NCI-H460 (cell line): ENCODE measurements around the gene ORAI1. TPM values are rescaled to one million over a fixed set of nuclear protein-coding genes. Genes with fewer than 3 reads are reported as not detected.
"Not testable (repeated sequence)": the region's sequence is repeated elsewhere in the genome, so short reads cannot be mapped to it uniquely, and the experiment has no call there.

Experiments used
- DNase-seq: peaks from one replicate; pipeline ENCODE4 v3.0.0-alpha.2; 2016; ENCODE audit warnings: low read depth; ENCODE audit errors: extremely low read depth
- polyA plus RNA-seq: library from polyadenylated mRNA; depleted of rRNA; stranded (reverse); fragments of >200 nt; gene quantifications from 2 replicates; pipeline ENCODE4 v1.2.3, GENCODE V29; 2014; cell fraction: nucleus; rRNA removed
- total RNA-seq: library from RNA; depleted of rRNA; stranded (reverse); fragments of >200 nt; shearing (Covaris generic); gene quantifications from 2 replicates; pipeline ENCODE4 v1.2.3, GENCODE V29; 2014; rRNA removed

Gene ORAI1
- total RNA-seq = 12.6 and 16.4 TPM in 2 replicates
- 11.5 and 17.2 TPM in 2 replicates for polyA plus RNA-seq

DNA sequence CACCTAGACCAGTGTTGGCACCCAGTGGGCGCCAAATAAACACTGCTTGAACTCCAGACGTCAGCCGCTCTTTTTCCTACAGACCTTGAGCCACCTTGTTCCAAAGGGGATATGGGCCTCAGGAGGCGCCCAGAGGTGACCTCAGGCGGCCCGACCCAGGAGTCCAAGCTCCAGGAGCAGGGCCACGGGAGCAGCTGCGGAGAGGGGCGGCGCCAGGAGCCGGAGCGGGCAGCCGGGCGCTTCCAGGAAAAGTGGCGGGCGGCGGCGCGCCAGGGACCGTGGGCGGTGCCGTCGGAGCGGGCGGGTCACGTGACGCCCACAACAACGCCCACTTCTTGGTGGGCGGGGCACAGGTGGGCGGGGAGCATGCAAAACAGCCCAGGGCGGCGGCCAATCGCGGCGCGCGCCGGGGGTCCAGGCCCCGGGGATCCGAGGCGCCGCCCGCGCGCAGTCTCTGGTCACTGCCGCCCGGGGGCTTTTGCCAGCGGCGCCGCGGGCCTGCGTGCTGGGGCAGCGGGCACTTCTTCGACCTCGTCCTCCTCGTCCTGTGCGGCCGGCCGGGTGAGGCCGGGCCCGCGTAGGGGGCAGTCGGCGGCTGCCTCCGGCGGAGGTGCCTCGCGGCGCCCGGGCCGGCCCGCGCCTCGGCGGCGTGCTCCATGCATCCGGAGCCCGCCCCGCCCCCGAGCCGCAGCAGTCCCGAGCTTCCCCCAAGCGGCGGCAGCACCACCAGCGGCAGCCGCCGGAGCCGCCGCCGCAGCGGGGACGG, at the start of gene ORAI1:
ORAI1 (plus strand) TSS at position 444 of the 766 bp plus-strand sequence.
- DNase-seq = peak; percentile 93

GRCh38 chr12:121576851-121577391, 49.4 kb upstream of the ORAI1 start:
- DNase-seq = no peak

DNA sequence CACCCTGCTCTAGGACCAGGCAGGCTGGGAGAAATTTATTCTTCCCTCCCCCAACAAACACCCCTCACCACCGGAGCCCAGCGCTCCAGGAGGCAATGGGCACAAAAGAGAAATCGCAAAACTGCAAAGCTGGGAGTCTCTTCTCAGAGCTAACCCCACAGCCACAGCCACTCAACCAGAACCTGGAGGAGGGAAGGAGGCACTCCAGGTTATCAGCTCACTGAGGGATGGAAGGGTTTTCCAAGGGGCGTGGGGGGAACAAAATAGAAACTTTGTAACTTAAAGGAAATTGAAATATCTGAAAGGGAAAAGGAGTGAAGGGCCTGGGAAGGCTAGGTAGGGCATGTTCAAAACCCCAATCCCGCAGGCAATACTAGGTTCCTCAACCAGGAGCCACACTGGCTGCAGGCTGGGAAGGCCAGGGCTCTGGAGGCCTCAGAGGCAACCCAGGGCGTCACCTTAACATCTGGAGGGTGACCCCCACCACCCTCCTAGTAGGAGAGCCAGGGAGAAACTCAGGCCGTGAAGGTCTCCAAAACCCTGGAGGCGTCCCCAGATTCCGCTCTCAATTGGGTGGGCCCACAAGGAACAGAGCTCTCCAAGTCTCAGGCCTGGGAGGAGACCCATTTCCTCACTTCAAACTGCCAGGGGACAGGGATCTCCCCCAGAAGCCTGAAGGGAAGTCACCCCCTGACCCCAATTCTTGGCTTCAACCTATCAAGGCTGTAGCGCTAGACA, 48.7 kb upstream of the ORAI1 start:
- no peak for DNase-seq

GRCh38 chr12:121578230-121579189, 47.8 kb upstream of the ORAI1 start:
- DNase-seq = no peak

- DNase-seq = no peak
Observed at GRCh38 chr12:121579190-121579791, 47.0 kb upstream of the ORAI1 start.

DNA sequence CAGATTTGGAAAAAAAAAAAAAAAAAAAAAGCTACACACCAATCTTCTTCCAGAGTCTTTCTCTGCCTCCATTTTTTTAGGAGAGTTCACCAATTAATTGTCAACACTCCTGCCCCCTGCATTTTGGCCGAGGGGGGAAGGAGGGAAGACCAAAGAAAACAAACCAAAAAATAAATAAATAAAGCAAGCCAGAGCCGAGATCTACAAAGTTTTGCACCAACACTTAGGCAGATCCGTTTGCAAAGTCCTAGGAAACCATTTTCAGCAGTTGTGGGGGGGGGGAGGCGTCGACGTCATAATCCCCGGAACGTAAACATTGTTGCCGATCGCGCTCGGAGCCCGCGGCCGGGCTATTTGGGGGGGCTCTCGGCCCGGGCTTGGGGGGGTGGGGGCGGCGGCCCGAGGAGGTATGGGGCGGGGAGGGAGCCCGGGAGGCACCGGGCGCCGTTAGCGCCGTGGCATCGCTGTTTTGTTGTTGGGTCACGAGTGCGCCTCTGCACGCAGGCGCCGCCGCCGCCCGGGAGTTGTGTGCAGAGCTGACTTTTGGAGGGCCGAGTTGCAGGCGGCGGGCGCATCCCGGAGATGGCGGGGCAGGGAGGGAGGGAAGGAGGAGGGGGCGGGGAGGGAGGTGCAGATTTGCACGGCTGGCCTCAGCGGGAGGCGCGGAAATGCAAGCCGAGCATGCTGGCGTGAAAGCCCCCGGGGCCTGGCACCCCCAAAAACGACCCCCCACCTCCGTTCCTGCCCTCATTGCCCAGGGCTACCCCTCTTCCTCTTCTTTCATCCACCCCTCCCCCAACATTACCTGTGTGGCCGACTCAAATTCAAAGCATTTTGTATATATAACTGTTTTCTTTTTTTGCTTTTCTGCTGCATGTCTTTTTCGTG, 46.1 kb upstream of the ORAI1 start:
- peak; percentile 42 for DNase-seq

- no peak for DNase-seq
Observed at GRCh38 chr12:121580959-121581685, 45.2 kb upstream of the ORAI1 start, which contains the start of gene KDM2B. Gene KDM2B (minus strand): TSS chr12:121581023. CDS start chr12:121580911, 112 bp downstream.

DNA sequence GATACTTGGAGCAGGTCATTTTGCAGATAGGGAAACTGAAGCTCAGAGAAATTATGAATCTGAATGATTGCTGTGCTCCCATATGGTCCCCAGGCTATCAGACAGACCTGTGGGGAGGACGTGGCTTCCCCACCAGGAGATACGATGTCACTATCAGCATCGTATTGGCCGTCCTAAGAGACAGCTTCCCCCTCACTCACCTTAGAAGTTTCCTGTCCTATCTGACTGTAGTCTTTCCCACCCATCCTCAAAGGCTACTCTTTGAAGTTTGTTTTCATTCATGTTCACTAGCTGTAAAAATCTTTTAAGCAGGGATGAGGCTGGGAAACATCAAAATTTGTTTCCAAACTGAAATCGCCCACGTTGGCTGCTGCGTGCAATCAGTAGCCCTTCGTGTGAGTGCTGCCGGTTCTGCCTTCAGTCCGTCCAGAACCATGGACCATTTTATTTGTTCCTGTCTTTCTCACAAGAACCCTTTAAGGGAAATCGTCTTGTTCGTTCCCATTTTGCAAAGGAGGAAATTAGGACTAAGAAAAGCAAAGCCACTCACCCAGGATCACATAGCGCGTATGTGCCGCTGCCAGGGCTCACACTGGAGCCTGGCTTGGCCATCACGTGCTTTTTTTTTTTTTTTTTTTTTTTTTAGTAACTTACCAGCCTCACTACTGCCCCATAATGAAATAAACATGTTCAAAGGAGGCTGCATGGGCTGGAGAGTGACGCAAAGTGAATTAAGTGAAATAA, 44.5 kb upstream of the ORAI1 start:
- no peak for DNase-seq

DNA sequence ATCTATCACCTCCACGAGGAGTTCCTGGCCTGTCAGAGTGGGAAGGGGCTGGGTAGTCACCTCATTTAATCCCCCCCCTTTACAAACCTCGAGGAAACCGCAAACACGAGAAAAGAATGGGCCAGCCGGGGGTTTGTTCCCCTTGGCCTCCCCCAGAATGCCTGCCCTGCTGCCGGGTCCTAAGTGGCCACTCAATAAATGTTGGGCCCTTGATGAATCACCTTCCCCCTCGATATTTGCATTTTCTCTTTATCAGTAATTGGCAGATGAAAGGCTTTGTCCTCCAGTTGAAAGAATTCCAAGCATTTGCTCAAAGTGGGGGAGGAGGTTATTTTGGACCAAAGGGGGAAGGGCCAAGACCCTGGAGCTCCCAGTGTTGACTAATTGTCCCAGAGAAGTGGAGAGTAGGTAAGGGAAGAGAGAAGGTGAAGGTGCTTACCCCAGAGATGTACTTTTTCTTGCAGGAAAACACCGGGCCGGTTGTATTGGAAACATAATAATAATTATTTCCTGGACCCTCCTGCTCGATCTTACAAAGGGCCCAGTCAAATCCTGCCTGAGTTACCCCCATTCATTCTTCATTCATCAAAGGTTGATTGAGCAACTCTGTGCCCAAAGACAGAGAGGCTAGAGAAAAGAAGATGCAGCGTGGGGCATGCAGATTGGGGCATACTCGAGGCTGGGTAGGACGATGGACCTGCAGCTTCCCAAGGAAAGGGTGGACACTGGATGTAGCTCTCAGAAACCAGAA, 43.6 kb upstream of the ORAI1 start:
- DNase-seq = no peak

DNA sequence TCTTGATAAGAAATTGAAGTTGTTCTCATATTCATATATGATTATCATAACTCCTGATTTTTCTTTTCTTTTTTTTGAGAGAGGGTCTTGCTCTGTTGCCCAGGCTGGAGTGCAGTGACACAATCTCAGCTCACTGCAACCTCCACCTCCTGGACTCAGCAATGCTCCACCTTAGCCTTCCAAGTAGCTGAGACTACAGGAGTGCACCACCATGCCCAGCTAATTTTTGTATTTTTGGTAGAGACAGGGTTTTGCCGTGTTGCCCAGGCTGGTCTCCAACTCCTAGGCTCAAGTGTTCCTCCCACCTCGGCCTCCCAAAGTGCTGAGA, 43.0 kb upstream of the ORAI1 start:
- not testable (repeated sequence) for DNase-seq

- DNase-seq = not testable (repeated sequence)
Observed at GRCh38 chr12:121584885-121585284, 41.4 kb upstream of the ORAI1 start.

DNA sequence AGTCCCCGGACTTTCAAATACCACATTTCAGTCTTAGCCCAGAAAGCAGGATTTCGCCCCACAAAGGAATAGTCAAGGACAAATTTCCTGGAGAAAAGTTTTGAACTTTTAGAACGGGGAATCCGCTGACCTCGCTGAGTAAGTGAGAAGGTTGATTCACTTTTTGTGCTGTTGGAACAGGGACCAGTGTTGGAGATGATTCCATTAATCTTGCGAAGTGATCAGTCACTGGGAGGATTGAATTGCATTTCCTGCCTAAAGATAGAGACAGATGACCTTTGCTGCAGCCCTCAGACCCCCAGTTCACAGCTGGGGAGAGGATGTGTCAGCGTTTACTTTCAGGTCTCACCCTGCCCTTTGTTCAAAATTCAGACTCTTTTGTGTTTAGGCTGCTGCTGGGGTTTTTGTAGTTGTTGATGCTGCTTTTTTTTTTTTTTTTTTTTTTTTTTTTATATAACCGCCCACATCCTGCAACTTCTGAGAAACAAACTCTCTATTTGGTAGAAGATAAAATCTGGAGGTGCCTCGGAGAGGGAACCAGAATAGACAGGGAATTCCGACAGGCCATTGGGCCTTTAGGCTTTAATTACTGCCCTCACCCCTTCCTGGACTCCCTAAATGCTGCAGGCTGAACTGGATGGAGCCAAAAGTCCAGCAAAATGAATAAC, 35.7 kb upstream of the ORAI1 start:
- DNase-seq = no peak

GRCh38 chr12:121592320-121592719, 34.0 kb upstream of the ORAI1 start:
- DNase-seq = no peak

GRCh38 chr12:121595520-121595919, 30.8 kb upstream of the ORAI1 start:
- no peak for DNase-seq

DNA sequence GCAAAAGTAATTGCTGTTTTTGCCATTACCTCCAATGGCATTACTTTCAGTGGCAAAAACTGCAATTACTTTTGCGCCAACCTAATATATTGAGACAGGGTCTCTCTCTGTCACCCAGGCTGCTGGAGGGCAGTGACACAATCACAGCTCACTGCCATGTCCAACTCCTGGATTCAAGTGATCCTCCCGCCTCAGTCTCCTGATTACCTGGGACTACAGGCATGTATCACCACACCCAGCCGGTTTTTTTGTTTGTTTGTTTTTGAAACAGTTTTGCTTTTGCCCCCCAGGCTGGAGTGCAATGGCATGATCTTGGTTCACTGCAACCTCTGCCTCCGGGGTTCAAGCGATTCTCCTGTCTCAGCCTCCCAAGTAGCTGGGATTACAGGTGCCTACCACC, 29.8 kb upstream of the ORAI1 start:
- no peak for DNase-seq

- no peak for DNase-seq
Observed at GRCh38 chr12:121600702-121601336, 25.5 kb upstream of the ORAI1 start.
